Fibroblast of the aortic adventitia (primary cell): ENCODE results near the gene TAX1BP3. TPM values are rescaled to one million over a fixed set of nuclear protein-coding genes. Genes with fewer than 3 reads are reported as not detected.

Experiments used
- DNase-seq: peaks from one replicate; pipeline ENCODE4 v3.0.0-alpha.2; 2010; ENCODE audit warnings: low read depth
- H3K4me3 ChIP-seq: 2 replicates; pipeline ENCODE4 v1.5.1; 2011; ENCODE audit warnings: low read depth, mild to moderate bottlenecking, control low read depth, low read length, moderate library complexity
- total RNA-seq: library from RNA; depleted of rRNA; stranded (reverse); fragments of >200 nt; gene quantifications from 2 replicates; pipeline ENCODE4 v1.2.3, GENCODE V29; 2012; ENCODE audit warnings: low replicate concordance
- TF ChIP-seq, protein P1 (sequence below): IDR thresholded peaks from 2 replicates; pipeline ENCODE4 v1.5.1; 2011; ENCODE audit warnings: mild to moderate bottlenecking, low read length, control low read depth, inconsistent platforms; ENCODE audit not compliant: insufficient read depth

Gene TAX1BP3
- total RNA-seq, 1 donor, result 222 TPM

DNA sequence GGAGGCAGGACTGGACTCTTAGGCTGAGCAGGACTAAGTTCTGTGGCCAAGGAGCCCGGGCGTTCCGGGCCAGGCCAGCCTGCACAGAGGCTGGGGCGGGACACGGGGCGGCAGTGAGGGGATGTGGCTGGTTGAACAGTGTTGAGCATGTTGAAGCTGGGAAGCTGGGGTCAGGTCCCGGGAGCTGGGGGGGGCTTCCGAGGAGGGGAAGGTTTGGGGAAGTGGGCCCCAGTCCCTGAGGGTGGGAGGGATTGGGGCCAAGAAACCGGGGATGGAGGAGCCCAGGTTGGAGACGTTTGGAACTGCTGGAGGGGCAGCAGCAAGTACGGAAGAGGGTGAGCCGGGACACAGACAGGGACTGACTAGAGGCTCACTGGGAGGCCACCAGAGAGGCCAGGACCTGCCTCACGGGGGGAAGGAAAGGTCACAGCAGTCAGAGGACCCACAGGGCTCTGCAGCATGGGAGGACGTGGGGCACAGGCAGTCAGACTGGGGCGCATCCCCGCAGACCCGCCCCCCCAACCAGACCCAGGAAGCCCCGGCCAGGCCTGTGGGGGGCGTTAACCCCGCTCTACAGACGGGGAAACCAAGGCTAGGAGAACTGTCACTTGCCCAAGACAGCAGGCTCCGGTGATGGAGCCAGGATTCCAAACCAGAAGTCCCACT, 9.5 kb downstream of the TAX1BP3 start:
- DNase-seq, result no peak
- TF ChIP-seq, protein P1, sequence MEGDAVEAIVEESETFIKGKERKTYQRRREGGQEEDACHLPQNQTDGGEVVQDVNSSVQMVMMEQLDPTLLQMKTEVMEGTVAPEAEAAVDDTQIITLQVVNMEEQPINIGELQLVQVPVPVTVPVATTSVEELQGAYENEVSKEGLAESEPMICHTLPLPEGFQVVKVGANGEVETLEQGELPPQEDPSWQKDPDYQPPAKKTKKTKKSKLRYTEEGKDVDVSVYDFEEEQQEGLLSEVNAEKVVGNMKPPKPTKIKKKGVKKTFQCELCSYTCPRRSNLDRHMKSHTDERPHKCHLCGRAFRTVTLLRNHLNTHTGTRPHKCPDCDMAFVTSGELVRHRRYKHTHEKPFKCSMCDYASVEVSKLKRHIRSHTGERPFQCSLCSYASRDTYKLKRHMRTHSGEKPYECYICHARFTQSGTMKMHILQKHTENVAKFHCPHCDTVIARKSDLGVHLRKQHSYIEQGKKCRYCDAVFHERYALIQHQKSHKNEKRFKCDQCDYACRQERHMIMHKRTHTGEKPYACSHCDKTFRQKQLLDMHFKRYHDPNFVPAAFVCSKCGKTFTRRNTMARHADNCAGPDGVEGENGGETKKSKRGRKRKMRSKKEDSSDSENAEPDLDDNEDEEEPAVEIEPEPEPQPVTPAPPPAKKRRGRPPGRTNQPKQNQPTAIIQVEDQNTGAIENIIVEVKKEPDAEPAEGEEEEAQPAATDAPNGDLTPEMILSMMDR, result no peak
- H3K4me3 ChIP-seq, result no peak overlapping the region

DNA sequence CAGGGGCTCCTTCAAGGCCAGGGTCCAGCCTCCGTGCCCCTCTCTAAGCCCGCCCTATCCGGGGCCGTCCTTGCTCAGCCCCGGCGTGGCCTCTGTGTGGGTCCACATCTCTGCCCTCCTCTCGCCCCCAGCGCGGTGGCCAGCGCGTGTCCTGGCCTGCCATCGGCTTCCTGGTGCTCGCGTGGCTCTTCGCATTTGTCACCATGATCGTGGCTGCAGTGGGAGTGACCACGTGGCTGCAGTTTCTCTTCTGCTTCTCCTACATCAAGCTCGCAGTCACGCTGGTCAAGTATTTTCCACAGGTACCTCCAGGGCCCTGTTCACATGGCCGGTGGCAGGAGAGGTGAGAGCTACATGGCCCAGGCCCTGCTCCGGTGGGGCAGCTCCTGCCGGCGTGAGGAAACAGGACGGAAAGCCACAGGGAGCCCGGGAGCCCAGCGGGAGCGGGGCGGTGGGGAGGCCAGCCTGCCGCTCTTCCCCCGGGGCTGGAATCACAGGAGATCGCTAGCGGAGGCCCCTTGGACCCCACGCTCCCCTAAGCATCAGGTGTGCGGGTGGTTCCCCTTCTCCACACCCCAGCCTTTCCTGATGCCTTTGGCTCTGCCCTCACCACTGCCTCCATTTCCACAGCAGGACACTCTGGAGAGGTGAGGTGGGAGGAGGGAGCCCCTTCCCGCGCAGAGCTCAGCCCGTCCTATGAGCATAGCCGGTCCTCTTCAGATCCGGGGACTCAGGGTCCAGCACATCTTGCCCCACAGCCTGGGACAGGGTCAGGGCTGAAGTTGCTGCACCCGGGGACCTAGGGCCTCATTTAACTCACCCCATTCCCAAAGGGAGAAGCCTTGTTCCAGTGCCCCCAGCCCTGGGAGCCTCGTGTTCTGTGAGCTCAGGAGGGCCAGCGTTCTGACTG, 10.2 kb downstream of the TAX1BP3 start:
- H3K4me3 ChIP-seq, result no peak overlapping the region
- TF ChIP-seq, protein P1, result no peak
- DNase-seq, result no peak

DNA sequence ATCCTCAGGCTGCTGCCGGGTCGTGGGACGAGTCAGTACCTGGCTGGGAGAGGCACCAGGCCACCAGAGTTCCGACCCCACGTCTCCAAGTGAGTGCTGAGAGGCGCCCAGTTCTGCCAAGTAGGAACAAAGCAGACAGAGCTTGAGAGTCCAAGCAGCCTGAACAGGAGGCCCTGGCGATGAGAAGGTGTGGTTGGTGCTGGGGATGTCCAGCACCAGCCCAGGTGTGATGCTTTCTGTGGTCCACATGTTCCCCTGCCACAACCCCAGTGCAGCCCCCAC, 10.8 kb downstream of the TAX1BP3 start:
- no peak overlapping the region for H3K4me3 ChIP-seq
- no peak for DNase-seq
- TF ChIP-seq, protein P1, result no peak

DNA sequence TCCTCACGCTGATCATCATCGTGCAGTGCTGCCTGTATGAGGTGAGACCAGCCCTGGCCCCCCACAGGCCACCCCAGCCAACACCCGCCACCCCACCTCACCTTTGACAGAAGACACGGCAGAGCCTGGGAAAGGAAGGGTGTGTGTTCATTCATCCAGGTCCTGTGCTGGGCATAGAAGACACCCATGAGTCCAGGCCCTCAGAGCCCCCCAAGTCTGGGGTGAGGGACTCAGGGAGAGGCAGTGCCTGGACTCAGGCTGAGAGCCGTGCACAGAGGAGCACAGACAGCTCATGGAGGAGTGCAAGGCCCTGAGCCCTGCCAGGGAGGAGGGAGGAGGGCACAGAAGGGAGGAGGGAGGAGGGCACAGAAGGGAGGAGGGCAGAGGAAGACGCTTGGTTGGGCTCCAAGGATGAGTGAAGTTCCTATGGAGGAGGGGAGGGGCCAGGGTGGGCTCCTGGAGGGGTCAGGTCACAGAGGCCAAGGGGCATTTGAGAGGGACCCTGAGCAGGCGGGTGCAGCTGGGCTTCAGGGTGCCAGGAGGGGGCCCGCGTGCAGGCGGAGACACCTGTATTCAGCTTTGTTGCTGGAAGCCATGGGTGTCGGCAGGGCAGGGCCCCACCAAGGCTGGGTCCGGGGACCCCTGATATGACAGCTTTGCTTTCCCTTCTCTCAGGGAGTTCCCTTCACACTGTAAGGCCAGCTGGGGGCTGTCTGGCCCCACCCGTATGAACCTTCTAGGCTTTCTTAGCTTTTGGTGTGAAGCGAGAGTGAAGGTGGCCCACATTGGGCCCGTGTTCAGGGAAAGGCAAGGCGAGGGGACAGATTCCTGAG, 11.4 kb downstream of the TAX1BP3 start:
- H3K4me3 ChIP-seq, result no peak overlapping the region
- TF ChIP-seq, protein P1, result no peak
- DNase-seq, result no peak

DNA sequence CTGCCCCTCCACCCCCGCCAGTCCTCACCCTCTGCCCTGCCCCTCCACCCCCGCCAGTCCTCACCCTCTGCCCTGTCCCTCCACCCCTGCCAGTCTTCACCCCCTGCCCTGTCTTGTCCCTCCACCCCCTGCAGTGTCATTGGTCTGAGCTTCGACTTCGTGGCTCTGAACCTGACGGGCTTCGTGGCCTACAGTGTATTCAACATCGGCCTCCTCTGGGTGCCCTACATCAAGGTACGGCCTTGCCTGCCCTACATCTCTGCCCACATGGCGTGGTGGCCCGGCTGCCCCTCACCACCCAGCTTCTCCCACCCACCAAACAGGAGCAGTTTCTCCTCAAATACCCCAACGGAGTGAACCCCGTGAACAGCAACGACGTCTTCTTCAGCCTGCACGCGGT, 12.0 kb downstream of the TAX1BP3 start:
- DNase-seq, result no peak
- TF ChIP-seq, protein P1, result no peak
- no peak overlapping the region for H3K4me3 ChIP-seq

DNA sequence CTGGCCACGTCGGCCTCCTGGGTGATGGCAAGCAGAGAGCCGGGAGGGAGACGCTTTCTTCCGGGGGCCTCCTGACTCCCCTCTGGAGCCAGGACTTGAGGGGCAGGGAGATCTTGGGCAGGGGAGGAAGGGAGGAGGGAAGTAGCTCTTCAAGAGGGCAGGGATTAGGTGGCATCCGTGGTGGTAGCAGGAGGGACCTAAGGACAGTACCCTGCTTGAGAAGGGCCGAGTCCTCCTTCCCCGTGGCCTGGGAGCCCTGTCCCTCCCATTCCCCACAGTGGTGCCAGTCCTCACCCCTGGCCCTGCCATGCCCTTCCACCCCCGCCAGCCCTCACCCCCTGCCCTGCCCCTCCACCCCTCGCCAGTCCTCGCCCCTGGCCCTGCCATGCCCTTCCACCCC, 12.6 kb downstream of the TAX1BP3 start:
- H3K4me3 ChIP-seq, result no peak overlapping the region
- TF ChIP-seq, protein P1, result no peak
- no peak for DNase-seq
